ENCODE data around the gene SARS1.

DNA sequence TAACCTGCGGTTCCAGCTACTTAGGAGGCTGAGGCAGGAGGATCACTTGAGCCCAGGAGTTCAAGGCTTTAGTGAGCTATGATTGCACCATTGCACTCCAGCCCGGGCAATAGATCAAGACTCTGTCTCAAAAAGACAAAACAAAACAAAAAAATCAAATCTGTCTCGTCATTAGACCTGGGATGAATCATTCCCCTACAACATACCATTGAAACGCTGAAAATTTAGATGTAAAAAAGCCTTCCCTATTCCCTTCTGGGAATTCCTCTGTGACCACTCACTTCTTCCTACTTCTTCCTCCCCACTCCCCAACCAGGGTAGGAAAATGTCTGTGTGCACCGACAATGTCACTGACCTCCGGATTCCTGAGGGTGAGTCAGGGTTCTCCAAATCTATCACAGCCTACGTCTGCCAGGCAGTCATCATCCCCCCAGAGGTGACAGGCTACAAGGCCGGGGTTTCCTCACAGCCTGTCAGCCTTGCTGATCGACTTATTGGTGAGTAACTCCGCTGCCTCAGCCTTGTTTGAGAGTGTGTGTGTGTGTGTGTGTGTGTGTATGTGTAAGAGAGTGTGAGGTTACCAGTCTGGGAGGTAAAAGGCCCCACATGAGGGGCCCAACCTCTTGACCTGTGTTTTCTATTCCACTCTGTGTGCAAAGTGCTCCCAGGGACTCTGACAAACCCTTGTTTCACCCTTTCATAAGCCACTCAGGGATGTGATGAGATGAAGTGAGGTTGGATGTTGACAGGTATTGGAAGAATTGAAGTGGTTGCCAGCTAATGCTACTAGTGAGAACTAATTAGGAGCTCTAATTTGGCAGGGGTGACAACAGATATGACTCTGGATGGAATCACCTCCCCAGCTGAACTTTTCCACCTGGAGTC lies 16.3 kb upstream of the SARS1 start:
- TF ChIP-seq POLR2A (IDR thresholded peaks at IDR 0.05): no peak
- TF ChIP-seq, protein P1, sequence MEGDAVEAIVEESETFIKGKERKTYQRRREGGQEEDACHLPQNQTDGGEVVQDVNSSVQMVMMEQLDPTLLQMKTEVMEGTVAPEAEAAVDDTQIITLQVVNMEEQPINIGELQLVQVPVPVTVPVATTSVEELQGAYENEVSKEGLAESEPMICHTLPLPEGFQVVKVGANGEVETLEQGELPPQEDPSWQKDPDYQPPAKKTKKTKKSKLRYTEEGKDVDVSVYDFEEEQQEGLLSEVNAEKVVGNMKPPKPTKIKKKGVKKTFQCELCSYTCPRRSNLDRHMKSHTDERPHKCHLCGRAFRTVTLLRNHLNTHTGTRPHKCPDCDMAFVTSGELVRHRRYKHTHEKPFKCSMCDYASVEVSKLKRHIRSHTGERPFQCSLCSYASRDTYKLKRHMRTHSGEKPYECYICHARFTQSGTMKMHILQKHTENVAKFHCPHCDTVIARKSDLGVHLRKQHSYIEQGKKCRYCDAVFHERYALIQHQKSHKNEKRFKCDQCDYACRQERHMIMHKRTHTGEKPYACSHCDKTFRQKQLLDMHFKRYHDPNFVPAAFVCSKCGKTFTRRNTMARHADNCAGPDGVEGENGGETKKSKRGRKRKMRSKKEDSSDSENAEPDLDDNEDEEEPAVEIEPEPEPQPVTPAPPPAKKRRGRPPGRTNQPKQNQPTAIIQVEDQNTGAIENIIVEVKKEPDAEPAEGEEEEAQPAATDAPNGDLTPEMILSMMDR (IDR thresholded peaks at IDR 0.05): no peak

All from Peyer's patch (tissue), 4 donors.